GM18867 (cell line): Measurements from ENCODE around the gene TNS3.

Experiments used
- ATAC-seq: cut with Tn5 transposase; IDR thresholded peaks from one replicate; pipeline ENCODE4 v1.9.1; 2021; ENCODE audit warnings: mild to moderate bottlenecking, moderate library complexity; ENCODE audit not compliant: unreplicated experiment

The TNS3 gene

DNA sequence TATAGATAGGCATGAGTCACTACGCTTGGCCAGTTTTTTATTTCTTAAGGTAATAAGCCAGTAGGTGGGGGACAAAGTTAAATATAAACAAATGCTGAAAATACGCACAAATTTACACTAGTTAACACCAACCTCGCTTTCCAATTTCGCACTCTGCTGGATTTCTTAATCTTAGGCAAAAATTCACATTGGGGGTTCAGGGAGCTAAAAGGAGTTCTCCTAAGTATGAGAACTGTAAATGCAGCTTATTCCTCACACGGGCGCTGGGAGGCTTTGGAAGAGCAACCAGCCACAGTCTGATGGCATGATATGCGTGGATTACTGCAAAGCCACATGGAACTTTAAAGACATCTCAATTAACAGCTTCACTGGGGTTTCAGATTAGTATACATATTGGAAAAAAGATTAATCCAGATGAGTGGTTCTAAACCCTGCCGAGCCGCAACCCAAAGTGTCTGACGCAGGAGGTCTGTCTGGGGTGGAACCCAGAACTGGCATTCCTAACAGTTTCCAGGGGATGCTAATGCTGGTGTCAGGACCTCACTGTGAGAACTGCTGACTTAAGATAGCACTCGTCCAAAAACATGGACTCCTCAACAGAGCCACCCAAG is 16.2 kb downstream of the TNS3 start:
- ATAC-seq, result no peak

GRCh38 chr7:47563521-47563920 is 18.4 kb downstream of the TNS3 start:
- no peak for ATAC-seq

DNA sequence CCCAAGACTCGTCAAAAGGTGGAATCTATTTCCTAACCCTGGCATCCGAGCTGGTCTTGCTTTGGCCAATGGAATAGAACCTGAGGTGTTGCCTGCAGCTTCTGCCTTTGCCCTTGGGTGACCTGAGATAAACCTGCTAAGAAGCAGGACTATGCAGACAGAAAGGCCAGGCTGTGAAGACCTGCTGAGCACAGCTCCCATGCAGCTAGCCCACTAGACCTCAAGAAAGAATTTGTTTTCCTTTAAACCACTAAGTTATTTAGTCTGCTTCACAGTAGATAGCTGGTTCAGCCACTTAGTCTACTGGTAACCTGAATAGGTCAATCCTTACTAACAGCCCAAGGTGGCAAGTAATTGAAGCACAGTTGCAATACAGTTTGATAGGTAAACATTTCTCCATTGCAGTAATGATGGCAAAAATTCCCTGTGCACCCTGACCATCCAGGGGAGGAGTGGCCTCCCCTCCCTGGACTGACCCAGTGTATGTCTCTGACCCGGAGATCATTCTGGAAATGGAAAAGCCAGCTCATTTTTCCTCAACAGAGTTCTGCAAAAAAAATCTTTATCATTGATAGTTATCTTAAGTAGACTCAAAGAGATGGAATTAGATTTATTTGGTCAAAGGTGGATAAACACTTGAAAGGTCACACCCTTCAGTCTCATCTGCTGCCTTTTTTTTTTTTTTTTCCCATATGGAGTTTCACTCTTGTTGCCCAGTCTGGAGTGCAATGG is 20.0 kb downstream of the TNS3 start:
- ATAC-seq, result no peak

- no peak for ATAC-seq
Measured at GRCh38 chr7:47559306-47560220, 22.3 kb downstream of the TNS3 start.

GRCh38 chr7:47557694-47558670 is 23.9 kb downstream of the TNS3 start:
- ATAC-seq, result no peak

GRCh38 chr7:47557317-47557693 is 24.6 kb downstream of the TNS3 start:
- no peak for ATAC-seq

- ATAC-seq, result no peak
Measured at GRCh38 chr7:47556511-47557180, 25.3 kb downstream of the TNS3 start.

DNA sequence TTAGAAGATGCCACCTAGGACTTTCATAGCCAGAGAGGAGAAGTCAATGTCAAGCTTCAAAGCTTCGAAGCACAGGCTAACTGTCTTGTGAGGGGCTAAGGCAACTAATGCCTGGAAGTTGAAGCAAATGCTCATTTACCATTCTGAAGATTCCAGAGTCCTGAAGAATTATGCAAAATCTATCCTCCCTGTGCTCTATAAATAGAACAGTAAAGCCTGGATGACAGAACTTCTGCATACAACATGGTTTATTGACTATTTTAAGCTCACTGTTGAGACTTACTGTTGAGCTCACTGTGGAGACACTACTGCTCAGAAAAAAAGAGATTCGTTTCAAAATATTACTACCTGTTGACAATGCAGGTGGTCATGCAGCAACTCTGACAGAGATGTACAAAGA is 28.6 kb downstream of the TNS3 start:
- ATAC-seq, result no peak

- ATAC-seq, result peak; percentile 98
Measured at GRCh38 chr7:47552621-47553020, 29.3 kb downstream of the TNS3 start.

GRCh38 chr7:47551668-47552440 is 30.1 kb downstream of the TNS3 start:
- ATAC-seq, result no peak

DNA sequence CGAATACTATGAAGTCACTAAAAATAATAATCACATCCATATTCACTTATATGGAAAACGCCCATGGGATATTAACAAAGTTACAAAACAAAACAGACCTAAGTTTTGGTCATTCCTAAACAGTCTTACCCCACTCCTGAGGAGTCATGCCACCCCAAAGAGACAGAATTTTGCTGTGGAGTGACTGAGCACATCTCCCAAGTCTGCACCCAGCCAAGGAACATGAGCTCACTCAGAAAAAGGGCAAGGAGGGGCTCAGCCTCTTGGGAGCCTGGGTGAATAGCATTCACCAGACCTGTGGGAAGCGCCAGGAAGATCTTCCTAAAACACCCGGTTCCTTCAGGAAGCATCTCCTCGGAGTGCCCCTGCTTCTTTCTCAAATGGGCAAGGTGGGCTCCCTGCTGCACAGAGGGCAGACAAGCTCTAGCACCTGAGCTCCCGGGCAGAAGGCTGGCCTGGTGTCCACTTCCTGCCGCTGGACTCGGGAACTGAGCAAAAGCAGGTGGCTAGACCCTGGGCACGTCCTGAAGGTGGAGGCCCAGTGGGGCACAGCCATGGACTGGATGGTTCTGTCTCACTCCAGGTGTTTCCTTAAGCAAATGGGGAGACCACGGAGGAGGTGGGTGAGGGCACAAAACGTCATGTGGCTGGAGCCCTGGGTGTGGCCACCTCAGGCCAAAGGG is 31.0 kb downstream of the TNS3 start:
- no peak for ATAC-seq

- no peak for ATAC-seq
Measured at GRCh38 chr7:47549916-47550315, 32.0 kb downstream of the TNS3 start.

GRCh38 chr7:47549397-47549796 is 32.5 kb downstream of the TNS3 start:
- no peak for ATAC-seq

DNA sequence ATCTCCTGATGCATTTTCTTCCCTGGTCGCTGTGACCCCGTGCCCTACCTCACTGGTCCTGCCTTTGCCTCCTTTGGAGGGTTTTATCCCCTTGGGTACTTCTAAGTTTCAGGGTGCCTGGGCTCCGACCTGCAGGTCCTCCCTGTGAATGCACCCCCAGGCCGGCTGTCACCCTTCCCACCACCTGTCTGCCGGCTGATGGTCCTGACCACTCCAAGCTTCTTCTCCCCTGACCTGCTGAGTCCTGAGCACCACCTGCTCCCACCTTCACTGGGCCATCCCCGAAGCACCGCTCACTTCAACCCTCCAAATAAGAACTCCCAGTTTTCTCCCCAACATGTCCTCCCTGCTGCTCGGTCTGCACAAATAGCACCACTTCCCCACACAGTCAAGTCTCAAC is 33.4 kb downstream of the TNS3 start:
- ATAC-seq, result no peak

- no peak for ATAC-seq
Measured at GRCh38 chr7:47546733-47547494, 35.0 kb downstream of the TNS3 start.

DNA sequence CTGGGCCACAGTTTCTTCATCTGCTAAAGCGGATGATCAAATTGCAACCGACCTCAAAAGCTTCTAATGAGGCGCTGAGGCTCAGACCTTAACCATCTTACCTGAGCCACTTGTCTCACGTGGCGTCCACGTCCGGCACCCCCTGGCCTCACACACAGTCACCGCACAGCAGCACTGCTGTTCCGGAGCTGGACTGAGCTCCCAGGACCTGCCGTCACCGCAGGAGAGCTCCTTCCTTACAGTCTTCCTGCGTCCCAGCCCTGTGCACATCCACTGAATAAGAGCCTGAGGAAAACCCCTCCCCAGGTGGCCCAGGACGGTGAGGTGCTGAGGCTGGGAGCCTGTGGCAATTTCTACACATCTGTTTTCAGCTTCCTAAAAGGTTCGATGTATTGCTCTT is 35.7 kb downstream of the TNS3 start:
- no peak for ATAC-seq

- no peak for ATAC-seq
Measured at GRCh38 chr7:47544416-47544815, 37.5 kb downstream of the TNS3 start.

- no peak for ATAC-seq
Measured at GRCh38 chr7:47543714-47544113, 38.2 kb downstream of the TNS3 start.
